Measurements from ENCODE around the gene CARD14.
"Not testable (repeated sequence)": the region's sequence is repeated elsewhere in the genome, so short reads cannot be mapped to it uniquely, and the experiment has no call there.

CARD14 gene

GRCh38 chr17:80196652-80197051, 26.8 kb downstream of the CARD14 start:
- no peak overlapping the region for H3K4me3 ChIP-seq (ENCODE audit: low read depth, low read length)
- no peak for DNase-seq (ENCODE audit: low read depth, low spot score)
- ChIA-PET CTCF (interaction anchor here (0.7 to 2.8 kb wide), 12 partner anchors 9 to 147 kb away, joined by 3 to 21 read pairs (median 3); no protein-coding TSS in a partner anchor), POLR2A (interaction anchor here (0.6 kb wide), 1 partner anchor 50 kb away, joined by 3 read pairs; no protein-coding TSS in a partner anchor)
- TF ChIP-seq CTCF (IDR thresholded peaks at IDR 0.05; ENCODE audit: insufficient read depth, low read length, missing control alignments), result no peak

- no peak for DNase-seq (ENCODE audit: low read depth, low spot score)
- H3K4me3 ChIP-seq (ENCODE audit: low read depth, low read length), result no peak overlapping the region
- POLR2A ChIA-PET, result no interaction called here
- CTCF ChIA-PET, result interaction anchor here (0.7 to 2.3 kb wide), 3 partner anchors 10 to 781 kb away, joined by 3 to 12 read pairs (median 4); no protein-coding TSS in a partner anchor
- TF ChIP-seq CTCF (IDR thresholded peaks at IDR 0.05; ENCODE audit: insufficient read depth, low read length, missing control alignments), result no peak
Measured at GRCh38 chr17:80198144-80198661, 28.4 kb downstream of the CARD14 start.

GRCh38 chr17:80199295-80199694, 29.5 kb downstream of the CARD14 start:
- DNase-seq (ENCODE audit: low read depth, low spot score); CTCF ChIA-PET; POLR2A ChIA-PET; H3K4me3 ChIP-seq (ENCODE audit: low read depth, low read length): not testable (repeated sequence)

- no peak for TF ChIP-seq CTCF (IDR thresholded peaks at IDR 0.05; ENCODE audit: insufficient read depth, low read length, missing control alignments)
- no peak overlapping the region for H3K4me3 ChIP-seq (ENCODE audit: low read depth, low read length)
- POLR2A ChIA-PET, result no interaction called here
- no peak for DNase-seq (ENCODE audit: low read depth, low spot score)
- CTCF ChIA-PET, result interaction anchor here (1.3 kb wide), 1 partner anchor 109 kb away, joined by 3 read pairs; no protein-coding TSS in a partner anchor
Measured at GRCh38 chr17:80201446-80201845, 31.6 kb downstream of the CARD14 start.

GRCh38 chr17:80202197-80202596, 32.4 kb downstream of the CARD14 start:
- no peak for DNase-seq (ENCODE audit: low read depth, low spot score)
- POLR2A ChIA-PET, result no interaction called here
- CTCF ChIA-PET, result interaction anchor here (1.9 kb wide), 1 partner anchor 11 kb away, joined by 6 read pairs; no protein-coding TSS in a partner anchor
- H3K4me3 ChIP-seq (ENCODE audit: low read depth, low read length), result no peak overlapping the region
- no peak for TF ChIP-seq CTCF (IDR thresholded peaks at IDR 0.05; ENCODE audit: insufficient read depth, low read length, missing control alignments)

- no peak for TF ChIP-seq CTCF (IDR thresholded peaks at IDR 0.05; ENCODE audit: insufficient read depth, low read length, missing control alignments)
- POLR2A ChIA-PET, result no interaction called here
- DNase-seq (ENCODE audit: low read depth, low spot score), result no peak
- H3K4me3 ChIP-seq (ENCODE audit: low read depth, low read length), result no peak overlapping the region
- CTCF ChIA-PET, result interaction anchor here (0.8 to 1.9 kb wide), 2 partner anchors 8 to 12 kb away, joined by 3 to 6 read pairs; no protein-coding TSS in a partner anchor
Measured at GRCh38 chr17:80203471-80203963, 33.7 kb downstream of the CARD14 start.
